HG03571 (cell line): ENCODE results near the gene RLN3.
"Not testable (repeated sequence)": the region's sequence is repeated elsewhere in the genome, so short reads cannot be mapped to it uniquely, and the experiment has no call there.

Source experiments
- ATAC-seq: cut with Tn5 transposase; IDR thresholded peaks from one replicate; pipeline ENCODE4 v1.9.1; 2021; ENCODE audit not compliant: unreplicated experiment

RLN3 gene

GRCh38 chr19:14019100-14019499, 8.8 kb upstream of the RLN3 start:
- no peak for ATAC-seq

DNA sequence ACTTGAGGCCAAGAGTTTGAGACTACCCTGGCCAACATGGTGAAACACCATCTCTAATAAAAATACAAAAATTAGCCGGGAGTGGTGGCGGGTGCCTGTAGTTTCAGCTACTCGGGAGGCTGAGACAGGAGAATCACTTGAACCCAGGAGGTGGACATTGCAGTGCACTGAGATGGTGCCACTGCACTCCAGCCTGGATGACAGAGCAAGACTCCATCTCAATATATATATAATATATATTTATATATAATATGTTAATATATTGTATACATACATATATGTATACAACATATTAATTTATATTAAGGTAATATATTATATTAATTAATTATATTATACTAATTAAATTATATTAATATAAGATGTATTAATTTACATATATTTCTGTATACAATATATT, 8.2 kb upstream of the RLN3 start:
- not testable (repeated sequence) for ATAC-seq

GRCh38 chr19:14021474-14021873, 6.5 kb upstream of the RLN3 start:
- ATAC-seq, result no peak

- ATAC-seq, result no peak
Observed at GRCh38 chr19:14022469-14022868, 5.5 kb upstream of the RLN3 start.

- no peak for ATAC-seq
Observed at GRCh38 chr19:14023404-14024235, 4.3 kb upstream of the RLN3 start.

- not testable (repeated sequence) for ATAC-seq
Observed at GRCh38 chr19:14026652-14027192, 1.2 kb upstream of the RLN3 start.

DNA sequence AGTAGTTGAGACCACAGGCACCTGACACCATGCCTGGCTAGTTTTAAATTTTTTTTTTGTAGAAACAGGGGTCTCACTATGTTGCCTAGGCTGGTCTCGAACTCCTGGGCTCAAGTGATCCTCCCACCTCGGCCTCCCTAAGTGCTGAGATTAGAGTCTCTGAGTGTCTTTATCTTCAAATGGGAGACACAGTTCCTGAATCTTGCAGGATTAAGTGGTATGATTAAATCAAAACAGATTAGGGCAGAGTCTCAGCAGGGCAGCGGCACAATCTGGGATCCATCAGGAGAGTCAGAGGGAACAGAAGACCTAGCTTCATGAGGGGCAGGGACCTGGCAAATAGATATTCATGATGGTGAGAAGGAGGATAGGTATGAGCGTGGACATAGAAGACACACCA, 953 bp downstream of the RLN3 start:
- no peak for ATAC-seq

DNA sequence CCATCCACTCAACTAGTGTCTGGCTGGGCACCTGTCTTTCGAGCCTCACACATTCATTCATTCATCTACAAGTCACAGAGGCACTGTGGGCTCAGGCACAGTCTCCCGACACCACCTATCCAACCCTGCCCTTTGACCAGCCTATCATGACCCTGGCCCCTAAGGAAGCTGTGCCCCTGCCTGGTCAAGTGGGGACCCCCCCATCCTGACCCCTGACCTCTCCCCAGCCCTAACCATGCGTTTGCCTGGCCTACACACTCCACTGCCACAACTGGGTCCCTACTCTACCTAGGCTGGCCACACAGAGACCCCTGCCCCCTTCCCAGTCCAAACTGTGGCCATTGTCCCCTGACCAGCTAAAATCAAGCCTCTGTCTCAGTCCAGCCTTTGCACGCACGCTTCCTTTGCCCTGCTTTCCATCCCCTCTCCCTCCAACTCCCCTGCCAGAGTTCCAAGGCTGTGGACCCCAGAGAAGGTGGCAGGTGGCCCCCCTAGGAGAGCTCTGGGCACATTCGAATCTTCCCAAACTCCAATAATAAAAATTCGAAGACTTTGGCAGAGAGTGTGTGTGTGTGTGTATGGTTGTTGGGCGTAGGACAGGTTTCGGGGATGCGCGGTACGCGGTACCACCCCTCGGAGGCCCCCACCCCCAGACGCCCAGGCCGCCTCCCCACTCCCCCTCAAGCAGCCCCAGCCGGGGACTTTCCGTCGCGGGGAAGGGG, 3.2 kb downstream of the RLN3 start:
- no peak for ATAC-seq

GRCh38 chr19:14031719-14032480, 4.0 kb downstream of the RLN3 start, which contains the start of gene IL27RA:
Gene IL27RA, plus strand, starts transcription at chr19:14031762. Its CDS starts 111 bp downstream, at chr19:14031873.
- peak; percentile 52 for ATAC-seq

DNA sequence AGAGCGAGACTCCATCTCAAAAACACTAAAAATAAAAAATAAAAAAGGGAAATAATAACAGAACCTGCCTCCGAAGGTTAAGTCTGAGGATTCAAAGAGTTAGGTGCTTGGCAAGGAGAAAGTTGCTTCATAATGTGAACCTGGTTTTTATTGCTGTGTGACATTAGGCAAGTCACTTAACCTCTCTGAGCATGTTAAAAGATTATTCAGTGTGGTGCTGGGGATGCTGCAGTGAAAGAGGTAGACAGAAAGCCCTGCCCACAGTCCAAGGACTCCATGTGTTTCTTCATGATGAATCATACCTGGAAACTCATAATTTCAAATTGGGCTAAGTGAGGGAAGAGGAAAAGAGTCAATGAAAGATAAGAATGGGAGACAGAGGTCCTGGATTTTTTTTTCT, 6.0 kb downstream of the RLN3 start:
- no peak for ATAC-seq

DNA sequence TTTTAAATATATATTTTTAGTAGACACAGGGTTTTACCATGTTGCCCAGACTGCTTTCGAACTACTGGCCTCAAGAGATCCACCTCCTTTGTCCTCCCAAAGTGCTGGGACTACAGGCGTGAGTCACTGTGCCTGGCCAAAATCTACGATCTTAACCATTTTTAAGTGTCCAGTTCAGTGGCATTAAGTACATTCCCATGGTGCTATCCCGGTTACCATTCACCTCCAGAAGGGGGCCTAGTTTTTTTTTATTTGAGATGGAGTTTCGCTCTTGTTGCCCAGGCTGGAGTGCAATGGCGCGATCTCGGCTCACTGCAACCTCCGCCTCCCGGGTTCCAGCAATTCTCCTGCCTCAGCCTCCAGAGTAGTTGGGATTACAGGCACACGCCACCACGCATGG, 7.2 kb downstream of the RLN3 start:
- ATAC-seq, result not testable (repeated sequence)

- ATAC-seq, result no peak
Observed at GRCh38 chr19:14035706-14036105, 7.8 kb downstream of the RLN3 start.

DNA sequence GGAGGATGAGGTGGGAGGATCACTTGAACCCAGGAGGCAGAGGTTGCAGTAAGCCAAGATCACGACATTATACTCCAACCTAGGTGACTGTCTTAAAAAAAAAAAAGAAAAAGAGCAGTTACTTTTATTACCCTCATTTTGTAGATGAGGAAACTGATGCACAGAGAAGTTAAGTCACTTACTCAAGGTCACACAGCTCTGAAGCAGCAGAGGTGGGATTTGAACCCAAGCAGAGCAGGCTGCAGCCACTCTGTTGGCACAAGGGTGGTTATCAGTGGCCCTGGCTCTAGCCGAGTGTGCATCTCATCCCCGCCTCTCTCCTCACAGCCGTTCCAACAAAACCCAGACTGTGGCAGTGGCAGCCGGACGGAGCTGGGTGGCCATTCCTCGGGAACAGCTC, 11.2 kb downstream of the RLN3 start:
- ATAC-seq, result no peak

- peak; percentile 59 for ATAC-seq
Observed at GRCh38 chr19:14042659-14043608, 15.0 kb downstream of the RLN3 start.

GRCh38 chr19:14047866-14048265, 19.9 kb downstream of the RLN3 start:
- ATAC-seq, result not testable (repeated sequence)

- no peak for ATAC-seq
Observed at GRCh38 chr19:14048443-14049153, 20.6 kb downstream of the RLN3 start.

- no peak for ATAC-seq
Observed at GRCh38 chr19:14050512-14050911, 22.6 kb downstream of the RLN3 start.

DNA sequence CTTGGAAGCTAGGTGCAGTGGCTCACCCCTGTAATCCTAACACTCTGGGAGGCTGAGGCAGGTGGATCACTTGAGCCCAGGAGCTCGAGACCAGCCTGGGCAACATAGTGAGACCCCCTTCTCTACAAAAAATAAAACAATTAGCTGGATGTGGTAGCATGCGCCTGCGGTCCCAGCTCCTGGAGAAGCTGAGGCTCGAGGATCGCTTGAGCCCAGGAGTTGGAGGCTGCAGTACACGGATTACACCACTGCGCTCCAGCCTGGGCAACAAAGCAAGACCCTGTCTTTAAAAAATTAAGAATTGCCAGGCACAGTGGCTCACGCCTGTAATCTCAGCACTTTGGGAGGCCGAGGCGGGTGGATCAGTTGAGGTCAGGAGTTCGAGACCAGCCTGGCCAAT, 23.0 kb downstream of the RLN3 start:
- not testable (repeated sequence) for ATAC-seq

DNA sequence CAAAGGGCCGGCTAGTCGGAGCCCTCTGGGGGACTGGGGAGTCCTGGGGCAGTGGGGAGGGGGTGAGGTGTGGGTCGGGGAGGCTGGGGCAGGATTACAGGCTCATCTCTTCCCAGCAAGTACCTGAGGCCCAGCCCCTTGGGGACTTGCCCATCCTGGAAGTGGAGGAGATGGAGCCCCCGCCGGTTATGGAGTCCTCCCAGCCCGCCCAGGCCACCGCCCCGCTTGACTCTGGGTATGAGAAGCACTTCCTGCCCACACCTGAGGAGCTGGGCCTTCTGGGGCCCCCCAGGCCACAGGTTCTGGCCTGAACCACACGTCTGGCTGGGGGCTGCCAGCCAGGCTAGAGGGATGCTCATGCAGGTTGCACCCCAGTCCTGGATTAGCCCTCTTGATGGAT, 24.0 kb downstream of the RLN3 start:
- ATAC-seq, result no peak
